IMR-90 (cell line): ENCODE data around the gene ENDOD1. TPM values are rescaled to one million over a fixed set of nuclear protein-coding genes. Genes with fewer than 3 reads are reported as not detected.

ENCODE experiments used
- ATAC-seq: fragments of 200-7000 bp; cut with Tn5 transposase; 2 replicates; pipeline ENCODE4 v1.9.1; 2020; ENCODE audit warnings: low read depth, mild to moderate bottlenecking, moderate library complexity
- BruUV-seq: library from RNA; stranded (reverse); fragments of 400-500 nt; replicated peaks from 2 replicates; lab custom pipeline; 2021; lab: Mats Ljungman, UMichigan
- CTCF ChIA-PET: fragments of 300-600 bp; formaldehyde crosslinking; extraction: SDS; loops from one replicate; lab custom pipeline; 2021; ENCODE audit warnings: antibody characterized with exemption; lab: Yijun Ruan, JAX
- POLR2A ChIA-PET: fragments of 300-600 bp; sonication (Branson Sonifier 250); formaldehyde crosslinking; loops from one replicate; lab custom pipeline; 2022; ENCODE audit warnings: antibody characterized with exemption; ENCODE audit not compliant: unreplicated experiment; lab: Charles Lee
- DNase-seq: peaks from one replicate; pipeline ENCODE4 v3.0.0; 2013
- H2AFZ ChIP-seq: replicated peaks from 2 replicates; pipeline ENCODE3; 2013; ENCODE audit warnings: low read length, mild to moderate bottlenecking; ENCODE audit not compliant: poor library complexity
- H2AK5ac ChIP-seq: 2 replicates; pipeline ENCODE4 v1.6.1; 2013; ENCODE audit warnings: low read depth, low read length, inconsistent platforms
- H2AK9ac ChIP-seq: replicated peaks from 2 replicates; pipeline ENCODE3; 2013; ENCODE audit warnings: mild to moderate bottlenecking, low read depth, low read length, moderate library complexity; ENCODE audit not compliant: poor library complexity
- H2BK120ac ChIP-seq: 2 replicates; pipeline ENCODE4 v1.6.1; 2013; ENCODE audit warnings: low read depth, low read length, inconsistent platforms
- H2BK15ac ChIP-seq: 3 replicates; pipeline ENCODE4 v1.6.1; 2013; ENCODE audit warnings: low read depth, low read length, inconsistent platforms
- H2BK20ac ChIP-seq: 2 replicates; pipeline ENCODE4 v1.6.1; 2013; ENCODE audit warnings: low read depth, mild to moderate bottlenecking, inconsistent platforms, low read length, moderate library complexity
- H2BK5ac ChIP-seq: 2 replicates; pipeline ENCODE4 v1.6.1; 2013; ENCODE audit warnings: mild to moderate bottlenecking, low read depth, low read length, inconsistent platforms; ENCODE audit not compliant: poor library complexity, severe bottlenecking
- H3K14ac ChIP-seq: replicated peaks from 2 replicates; pipeline ENCODE4 v1.6.1; 2013; ENCODE audit warnings: low read depth, low read length, inconsistent platforms
- H3K18ac ChIP-seq: 2 replicates; pipeline ENCODE4 v1.6.1; 2013; ENCODE audit warnings: low read depth, low read length, control low read depth
- H3K23ac ChIP-seq: 2 replicates; pipeline ENCODE4 v1.6.1; 2013; ENCODE audit warnings: low read depth, low read length, inconsistent platforms
- H3K27ac ChIP-seq: 2 replicates; pipeline ENCODE4 v1.5.1; 2013; ENCODE audit warnings: mild to moderate bottlenecking, control low read depth, low read length; ENCODE audit not compliant: insufficient read depth
- H3K27me3 ChIP-seq: 2 replicates; pipeline ENCODE4 v1.6.1; 2013; ENCODE audit warnings: low read length; ENCODE audit not compliant: control insufficient read depth, insufficient read depth
- H3K36me3 ChIP-seq: 2 replicates; pipeline ENCODE4 v1.6.1; 2013; ENCODE audit warnings: low read length, mixed read lengths; ENCODE audit not compliant: control insufficient read depth, insufficient read depth
- H3K4ac ChIP-seq: 2 replicates; pipeline ENCODE4 v1.6.1; 2013; ENCODE audit warnings: low read depth, low read length, inconsistent platforms
- H3K4me1 ChIP-seq: 2 replicates; pipeline ENCODE4 v1.6.1; 2013; ENCODE audit warnings: low read length, mixed read lengths; ENCODE audit not compliant: control insufficient read depth, insufficient read depth
- H3K4me2 ChIP-seq: 2 replicates; pipeline ENCODE4 v1.6.1; 2013; ENCODE audit warnings: low read depth, mild to moderate bottlenecking, control low read depth, low read length, moderate library complexity
- H3K4me3 ChIP-seq: 2 replicates; pipeline ENCODE4 v1.5.1; 2013; ENCODE audit warnings: low read depth, mild to moderate bottlenecking, control low read depth, low read length, moderate library complexity; ENCODE audit not compliant: insufficient read depth
- H3K56ac ChIP-seq: 2 replicates; pipeline ENCODE4 v1.6.1; 2013; ENCODE audit warnings: low read length, inconsistent platforms; ENCODE audit not compliant: insufficient read depth; ENCODE audit errors: extremely low read depth
- H3K79me1 ChIP-seq, 2 experiments: 2 replicates each; pipeline ENCODE4 v1.6.1; 2013; ENCODE audit warnings: low read length in 2 of 2, inconsistent platforms in 1 of 2, low read depth in 1 of 2
- H3K9ac ChIP-seq: 2 replicates; pipeline ENCODE4 v1.6.1; 2013; ENCODE audit warnings: low read depth, low read length, control low read depth
- H3K9me1 ChIP-seq: 2 replicates; pipeline ENCODE4 v1.6.1; 2013; ENCODE audit warnings: low read length, inconsistent platforms; ENCODE audit not compliant: insufficient read depth
- H3K9me3 ChIP-seq: 2 replicates; pipeline ENCODE4 v1.6.1; 2013; ENCODE audit warnings: low read length; ENCODE audit not compliant: control insufficient read depth, insufficient read depth
- H4K20me1 ChIP-seq: 2 replicates; pipeline ENCODE4 v1.6.1; 2013; ENCODE audit warnings: low read length, inconsistent platforms; ENCODE audit not compliant: insufficient read depth
- H4K5ac ChIP-seq: 2 replicates; pipeline ENCODE4 v1.6.1; 2013; ENCODE audit warnings: mild to moderate bottlenecking, low read depth, low read length, control low read depth
- H4K8ac ChIP-seq, 2 experiments: 2 replicates each; pipeline ENCODE4 v1.6.1; 2013; ENCODE audit warnings: low read depth in 2 of 2, low read length in 2 of 2, control low read depth in 1 of 2, inconsistent platforms in 1 of 2
- H4K91ac ChIP-seq: 2 replicates; pipeline ENCODE4 v1.6.1; 2013; ENCODE audit warnings: low read depth, low read length, inconsistent platforms; ENCODE audit not compliant: insufficient read depth
- BHLHE40 ChIP-seq: fragments of 150-350 bp; IDR thresholded peaks from 2 replicates; pipeline ENCODE4 v1.6.1; 2016; ENCODE audit warnings: mild to moderate bottlenecking, low read depth, low read length
- CHD1 ChIP-seq: IDR thresholded peaks from 2 replicates; pipeline ENCODE4 v1.6.1; 2012; ENCODE audit warnings: low read depth, low read length, improper control_type of control experiment
- FOS ChIP-seq: fragments of 150-350 bp; IDR thresholded peaks from 2 replicates; pipeline ENCODE4 v1.6.1; 2016; ENCODE audit warnings: low read depth, low read length
- MAFK ChIP-seq: IDR thresholded peaks from 2 replicates; pipeline ENCODE4 v1.6.1; 2012; ENCODE audit warnings: low read depth, low read length, improper control_type of control experiment
- MXI1 ChIP-seq: IDR thresholded peaks from 2 replicates; pipeline ENCODE4 v1.6.1; 2012; ENCODE audit warnings: low read depth, mild to moderate bottlenecking, low read length, moderate library complexity, borderline replicate concordance
- POLR2A ChIP-seq: IDR thresholded peaks from 2 replicates; pipeline ENCODE4 v1.6.1; 2012; ENCODE audit warnings: mild to moderate bottlenecking, low read depth, low read length
- RAD21 ChIP-seq: IDR thresholded peaks from 2 replicates; pipeline ENCODE4 v1.6.1; 2012; ENCODE audit warnings: low read length, improper control_type of control experiment
- RFX5 ChIP-seq: IDR thresholded peaks from 2 replicates; pipeline ENCODE4 v1.8.0; 2012; ENCODE audit warnings: low read depth, mild to moderate bottlenecking, low read length, moderate library complexity
- SMC3 ChIP-seq: fragments of 150-350 bp; IDR thresholded peaks from 2 replicates; pipeline ENCODE4 v1.6.1; 2016; ENCODE audit warnings: low read depth, mild to moderate bottlenecking, antibody characterized with exemption, low read length, moderate library complexity
- whole genome bisulfite sequencing, 2 experiments: methylation state at CpG; one replicate each; pipeline versions ENCODE4 v1.1.5 to v1.1.7; 2013; ENCODE audit warnings: missing lambda C conversion rate in 2 of 2; ENCODE audit not compliant: insufficient read length in 1 of 2; ENCODE audit errors: extremely low coverage in 2 of 2; 5-methylcytosine and 5-hydroxymethylcytosine counted together
- dilution Hi-C: fragments of 300-500 bp; cut with HindIII; formaldehyde crosslinking; loops from one replicate; pipeline ENCODE4 v1.14.3; 2018; ENCODE audit warnings: low sequenced_read_pairs; ENCODE audit not compliant: unreplicated experiment
- in situ Hi-C: fragments of 300-500 bp; cut with MboI; formaldehyde crosslinking; loops from 3 replicates; pipeline ENCODE4 v1.14.3; 2019; ENCODE audit warnings: low sequenced_read_pairs, inconsistent platforms, mixed read lengths
- intact Hi-C: fragments of 100-400 bp; cut with micrococcal nuclease; formaldehyde crosslinking; loops from 2 replicates; pipeline ENCODE4 v1.10.0; 2022
- polyA plus RNA-seq, 3 experiments: library from polyadenylated mRNA; depleted of rRNA; stranded (reverse); fragments of >200 nt; gene quantifications; 2 replicates each; pipeline ENCODE4 v1.2.3, GENCODE V29; 2012; ENCODE audit warnings: low replicate concordance in 1 of 3
- total RNA-seq: library from RNA; depleted of rRNA; stranded (reverse); fragments of >200 nt; gene quantifications from 2 replicates; pipeline ENCODE4 v1.2.3, GENCODE V29; 2012
- TF ChIP-seq, protein P1 (sequence below): fragments of 150-350 bp; IDR thresholded peaks from 2 replicates; pipeline ENCODE4 v1.6.1; 2017; ENCODE audit warnings: mild to moderate bottlenecking, antibody characterized with exemption, low read length, low read depth
- TF ChIP-seq, protein P2 (sequence below): fragments of 150-350 bp; IDR thresholded peaks from 2 replicates; pipeline ENCODE4 v1.6.1; 2016; ENCODE audit warnings: low read depth, mild to moderate bottlenecking, low read length, moderate library complexity, borderline replicate concordance

Gene ENDOD1
- total and polyA plus RNA-seq, 2 of the 4 experiments (the other 2 are of a cell fraction): 7.0 to 17.6 TPM

DNA sequence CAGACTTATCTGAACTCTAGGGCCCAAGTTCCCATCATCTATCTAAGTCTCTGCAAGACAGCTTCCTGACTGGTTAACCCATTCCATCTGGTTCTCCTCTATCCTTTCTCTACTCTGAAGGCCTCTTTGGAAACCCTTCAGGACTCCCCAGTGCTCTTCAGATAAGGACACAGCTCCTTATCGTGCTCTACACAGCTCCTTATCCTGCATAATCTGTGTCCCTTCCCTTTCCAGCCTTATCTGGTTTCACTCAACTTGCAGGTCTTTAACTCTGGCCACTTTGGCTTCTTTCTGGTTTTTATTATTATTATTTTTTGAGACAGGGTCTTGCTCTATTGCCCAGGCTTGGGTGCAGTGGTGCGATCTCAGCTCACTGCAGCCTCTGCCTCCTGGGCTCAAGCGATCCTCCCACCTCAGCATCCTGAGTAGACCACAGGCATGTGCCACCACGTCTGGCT lies 10.6 kb downstream of the ENDOD1 start:
- Histone ChIP-seq H2AK9ac (no peak overlapping the region), H3K9ac (no peak overlapping the region), H3K14ac (no peak overlapping the region), H2BK20ac (no peak overlapping the region), H2BK5ac (no peak overlapping the region), H4K8ac (no peak overlapping the region), H2BK120ac (no peak overlapping the region), H3K23ac (no peak overlapping the region), H2AFZ (no peak overlapping the region), H3K4me2 (no peak overlapping the region), H3K79me1 (no peaks in the 10 kb centered on the region; a peak in 3 of 4 replicates), H3K9me1 (no peaks in the 10 kb centered on the region), H3K4me1 (no peaks in the 10 kb centered on the region), H2AK5ac (no peak overlapping the region), H3K4ac (no peak overlapping the region), H4K20me1 (no peaks in the 10 kb centered on the region), H3K27ac (no peak overlapping the region), H4K5ac (no peak overlapping the region), H3K9me3 (no peaks in the 10 kb centered on the region), H2BK15ac (no peak overlapping the region), H3K4me3 (no peak overlapping the region), H3K27me3 (no peaks in the 10 kb centered on the region), H3K18ac (no peak overlapping the region), H3K36me3 (no peaks in the 10 kb centered on the region), H4K91ac (no peak overlapping the region), H3K56ac (no peak overlapping the region)
- no peak for DNase-seq
- intact Hi-C loops: no loop called here
- in situ Hi-C loops: no loop called here
- BruUV-seq: no TSS peak
- no peak for ATAC-seq
- ChIA-PET CTCF (no interaction called here), POLR2A (no interaction called here)
- dilution Hi-C loops: no loop called here
- TF ChIP-seq SMC3 (no peak), BHLHE40 (no peak), CHD1 (no peak), MAFK (no peak), RAD21 (no peak), POLR2A (no peak), FOS (no peak), MXI1 (no peak), RFX5 (no peak)
- TF ChIP-seq, protein P1, sequence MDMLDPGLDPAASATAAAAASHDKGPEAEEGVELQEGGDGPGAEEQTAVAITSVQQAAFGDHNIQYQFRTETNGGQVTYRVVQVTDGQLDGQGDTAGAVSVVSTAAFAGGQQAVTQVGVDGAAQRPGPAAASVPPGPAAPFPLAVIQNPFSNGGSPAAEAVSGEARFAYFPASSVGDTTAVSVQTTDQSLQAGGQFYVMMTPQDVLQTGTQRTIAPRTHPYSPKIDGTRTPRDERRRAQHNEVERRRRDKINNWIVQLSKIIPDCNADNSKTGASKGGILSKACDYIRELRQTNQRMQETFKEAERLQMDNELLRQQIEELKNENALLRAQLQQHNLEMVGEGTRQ: no peak
- TF ChIP-seq, protein P2, sequence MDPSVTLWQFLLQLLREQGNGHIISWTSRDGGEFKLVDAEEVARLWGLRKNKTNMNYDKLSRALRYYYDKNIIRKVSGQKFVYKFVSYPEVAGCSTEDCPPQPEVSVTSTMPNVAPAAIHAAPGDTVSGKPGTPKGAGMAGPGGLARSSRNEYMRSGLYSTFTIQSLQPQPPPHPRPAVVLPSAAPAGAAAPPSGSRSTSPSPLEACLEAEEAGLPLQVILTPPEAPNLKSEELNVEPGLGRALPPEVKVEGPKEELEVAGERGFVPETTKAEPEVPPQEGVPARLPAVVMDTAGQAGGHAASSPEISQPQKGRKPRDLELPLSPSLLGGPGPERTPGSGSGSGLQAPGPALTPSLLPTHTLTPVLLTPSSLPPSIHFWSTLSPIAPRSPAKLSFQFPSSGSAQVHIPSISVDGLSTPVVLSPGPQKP: no peak
- no CpG with 5 or more reads among the region's 4 CpGs for WGBS, 2 experiments
